HT-29 (cell line): ENCODE measurements around the gene CPNE2. TPM values are rescaled to one million over a fixed set of nuclear protein-coding genes. Genes with fewer than 3 reads are reported as not detected.
"Not testable (repeated sequence)": the region's sequence is repeated elsewhere in the genome, so short reads cannot be mapped to it uniquely, and the experiment has no call there.

ENCODE experiments used
- DNase-seq: peaks from one replicate; pipeline ENCODE4 v3.0.0-alpha.2; 2015; ENCODE audit warnings: low spot score
- total RNA-seq: library from RNA; depleted of rRNA; stranded (reverse); fragments of >200 nt; shearing (Covaris generic); gene quantifications from 2 replicates; pipeline ENCODE4 v1.2.3, GENCODE V29; 2014

Gene CPNE2
- total RNA-seq, 1 experiment from 2014 or later: 44.2 TPM

GRCh38 chr16:57069635-57070370, 22.6 kb upstream of the CPNE2 start:
- no peak for DNase-seq

DNA sequence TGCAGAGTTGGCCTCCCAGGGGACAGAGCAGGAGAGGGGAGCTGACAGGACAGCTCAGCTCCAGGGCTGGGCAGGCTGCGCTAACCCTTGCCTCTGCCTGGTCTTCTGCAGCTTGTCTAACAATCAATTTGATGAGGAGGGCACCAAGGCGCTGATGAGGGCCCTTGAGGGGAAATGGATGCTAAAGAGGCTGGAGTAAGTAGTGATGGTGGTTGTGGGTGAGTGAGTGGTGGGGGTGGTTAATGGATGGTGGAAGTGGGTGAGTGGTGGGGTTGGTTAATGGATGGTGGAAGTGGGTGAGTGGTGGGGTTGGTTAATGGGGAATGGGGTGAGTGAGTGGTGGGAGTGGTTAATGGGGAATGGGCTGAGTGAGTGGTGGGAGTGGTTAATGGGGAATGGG, 22.0 kb upstream of the CPNE2 start:
- DNase-seq: no peak

GRCh38 chr16:57071081-57071732, 21.2 kb upstream of the CPNE2 start:
- DNase-seq: not testable (repeated sequence)

DNA sequence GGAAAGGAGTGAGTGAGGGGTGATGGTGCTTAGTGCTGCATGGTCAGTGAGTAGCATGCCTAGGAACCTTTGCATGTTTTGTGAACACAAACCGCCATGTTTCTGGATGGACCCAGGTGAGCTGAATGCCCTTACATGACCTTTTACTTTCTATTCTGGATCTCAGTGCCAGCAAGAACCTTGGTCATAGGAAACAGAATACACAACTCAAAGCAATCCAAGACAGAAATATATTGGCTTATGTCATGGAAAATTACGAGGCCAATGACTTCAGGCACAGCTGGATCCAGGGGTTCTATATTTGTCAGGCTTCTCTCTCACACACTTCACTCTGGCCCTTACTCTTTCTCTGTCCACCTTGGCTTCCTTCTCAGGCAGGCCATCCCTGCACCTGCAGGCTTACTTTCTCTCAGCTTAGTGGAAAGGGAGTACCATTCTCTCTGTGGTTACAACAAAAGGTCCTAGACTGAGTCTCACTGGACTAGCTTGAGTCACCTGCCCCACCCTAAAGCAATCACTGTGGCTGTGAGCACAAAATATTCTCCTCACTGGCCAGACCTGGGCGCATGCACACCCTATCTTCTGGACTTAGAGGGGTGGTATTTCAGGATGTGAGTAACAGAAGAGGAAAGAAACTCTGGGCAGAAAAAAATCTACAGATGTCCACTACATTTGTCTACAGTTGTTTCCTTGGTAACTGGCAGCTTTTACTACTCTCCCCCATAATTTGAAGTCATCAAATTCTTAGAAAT, 20.4 kb upstream of the CPNE2 start:
- DNase-seq: peak; percentile 16

GRCh38 chr16:57072616-57073275, 19.6 kb upstream of the CPNE2 start:
- no peak for DNase-seq

GRCh38 chr16:57077714-57078113, 14.7 kb upstream of the CPNE2 start:
- DNase-seq: no peak

DNA sequence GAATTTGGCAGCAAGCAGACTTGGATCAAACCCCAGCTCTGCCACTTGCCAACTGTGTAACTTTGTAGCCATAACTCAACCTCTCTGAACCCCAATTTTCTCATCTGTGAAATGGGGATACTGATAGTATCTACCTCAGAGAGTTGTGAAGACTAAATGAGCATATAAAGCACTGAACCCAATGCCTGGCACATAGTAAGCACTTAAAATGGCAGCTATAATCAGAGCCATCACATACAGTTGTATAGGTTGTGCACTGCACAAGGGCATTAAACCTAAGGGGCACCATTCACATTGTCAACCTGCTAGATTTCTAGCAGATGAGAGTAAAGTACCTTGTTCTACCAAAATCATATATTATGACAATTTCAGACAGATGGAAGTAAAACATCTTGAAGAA, 10.6 kb upstream of the CPNE2 start:
- DNase-seq: no peak

DNA sequence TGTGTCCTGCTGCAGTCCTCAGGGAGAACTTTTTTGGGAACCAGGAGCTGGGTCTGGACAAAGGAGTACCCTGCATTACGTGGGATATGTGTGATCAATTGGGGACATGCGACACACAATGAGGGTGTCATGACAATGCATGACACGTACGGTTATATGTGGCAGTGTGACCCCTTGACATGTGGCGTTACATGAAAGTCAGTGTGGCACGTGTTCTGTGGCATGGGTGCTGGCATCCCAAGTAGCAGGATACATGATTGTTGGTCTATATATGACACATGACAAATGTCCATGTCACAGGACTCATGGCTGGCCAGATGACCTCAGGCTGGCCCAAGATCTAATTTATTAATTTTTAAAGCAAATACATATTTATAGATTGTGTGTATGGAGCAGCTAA, 9.7 kb upstream of the CPNE2 start:
- DNase-seq: no peak

GRCh38 chr16:57083485-57084126, 8.8 kb upstream of the CPNE2 start:
- no peak for DNase-seq

DNA sequence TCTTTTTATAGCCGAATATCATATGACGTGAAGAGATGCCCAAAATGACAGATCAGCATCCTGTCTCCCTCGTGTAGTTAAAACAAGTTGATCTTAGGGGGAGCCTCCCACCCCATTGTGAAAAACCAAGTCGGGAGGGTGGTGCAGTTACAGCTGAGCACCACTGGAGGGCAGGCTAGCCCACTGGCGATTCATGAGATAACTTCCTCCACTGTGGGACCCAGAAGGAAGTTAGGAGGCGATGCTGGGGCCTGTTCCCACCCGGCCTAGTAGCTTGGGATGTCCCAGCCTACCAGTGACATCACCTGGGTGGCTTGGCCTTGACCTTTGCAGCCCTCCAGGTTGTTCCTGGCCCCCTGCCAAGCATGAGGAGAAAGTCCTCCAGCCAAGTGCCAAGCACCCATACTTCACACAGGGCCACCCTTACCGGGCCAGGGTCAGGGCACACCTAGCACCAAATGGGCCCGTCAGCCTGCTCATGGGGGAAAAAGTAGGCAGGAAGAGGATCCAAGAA, 8.1 kb upstream of the CPNE2 start:
- DNase-seq: peak; percentile 81

GRCh38 chr16:57084996-57085395, 7.4 kb upstream of the CPNE2 start:
- DNase-seq: no peak

DNA sequence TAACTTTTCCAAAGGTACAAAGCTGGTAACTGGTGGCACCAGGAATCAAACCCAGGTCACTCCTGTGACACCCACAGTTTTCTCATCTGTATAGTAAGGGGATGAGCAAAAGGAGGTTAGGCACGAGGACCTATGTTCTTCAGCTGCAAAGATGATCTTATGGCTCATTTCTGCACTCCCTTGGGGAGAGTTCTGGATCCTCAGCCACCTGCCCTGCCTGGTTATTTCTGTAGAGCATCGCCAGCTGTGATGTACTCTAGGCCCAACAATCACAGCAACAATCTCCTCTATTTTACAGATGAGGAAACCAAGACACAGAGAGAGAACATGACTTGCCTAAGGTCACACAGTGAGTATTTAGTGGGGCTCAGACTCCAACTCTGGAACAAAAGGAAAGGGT, 5.4 kb upstream of the CPNE2 start:
- DNase-seq: no peak

- DNase-seq: no peak
Measured at GRCh38 chr16:57089406-57089805, 3.0 kb upstream of the CPNE2 start.

DNA sequence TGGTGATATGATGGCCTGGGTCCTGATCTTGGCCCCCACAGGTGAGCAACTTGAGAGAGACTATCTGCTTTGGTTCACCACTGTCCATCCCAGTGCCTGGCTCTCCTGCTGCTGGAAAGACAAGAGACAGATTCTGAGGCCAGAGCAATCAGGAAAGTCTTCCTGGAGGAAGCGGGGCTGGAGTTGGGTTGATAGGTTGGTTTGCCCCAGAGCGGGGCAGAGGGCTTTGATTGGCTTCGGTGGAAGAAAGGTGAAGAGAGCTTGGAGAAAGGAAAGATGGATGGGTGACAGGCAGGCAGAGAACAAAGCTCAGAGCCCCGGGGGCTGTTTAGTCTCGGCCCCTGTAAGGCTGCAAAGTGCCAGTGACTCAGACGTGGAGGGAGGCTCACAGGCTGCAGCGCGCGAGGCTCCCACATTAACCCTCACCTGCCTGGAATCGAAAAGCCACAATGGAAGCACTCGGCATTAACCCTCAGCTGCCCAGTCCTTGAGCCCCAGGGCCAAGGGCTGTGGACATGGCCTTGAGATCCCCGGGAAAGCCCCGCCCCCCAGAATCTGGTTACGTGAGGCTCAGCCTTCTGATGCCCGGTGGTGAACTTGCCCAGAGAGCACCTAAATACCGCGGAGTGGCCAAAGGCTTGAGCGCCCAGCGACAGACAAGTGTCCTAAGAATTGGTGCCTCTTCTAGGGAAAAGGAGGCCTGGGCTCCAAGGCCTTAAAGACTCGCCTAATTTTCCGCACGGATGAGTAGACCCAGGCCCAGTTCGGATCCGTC, 996 bp upstream of the CPNE2 start:
- peak; percentile 30 for DNase-seq

DNA sequence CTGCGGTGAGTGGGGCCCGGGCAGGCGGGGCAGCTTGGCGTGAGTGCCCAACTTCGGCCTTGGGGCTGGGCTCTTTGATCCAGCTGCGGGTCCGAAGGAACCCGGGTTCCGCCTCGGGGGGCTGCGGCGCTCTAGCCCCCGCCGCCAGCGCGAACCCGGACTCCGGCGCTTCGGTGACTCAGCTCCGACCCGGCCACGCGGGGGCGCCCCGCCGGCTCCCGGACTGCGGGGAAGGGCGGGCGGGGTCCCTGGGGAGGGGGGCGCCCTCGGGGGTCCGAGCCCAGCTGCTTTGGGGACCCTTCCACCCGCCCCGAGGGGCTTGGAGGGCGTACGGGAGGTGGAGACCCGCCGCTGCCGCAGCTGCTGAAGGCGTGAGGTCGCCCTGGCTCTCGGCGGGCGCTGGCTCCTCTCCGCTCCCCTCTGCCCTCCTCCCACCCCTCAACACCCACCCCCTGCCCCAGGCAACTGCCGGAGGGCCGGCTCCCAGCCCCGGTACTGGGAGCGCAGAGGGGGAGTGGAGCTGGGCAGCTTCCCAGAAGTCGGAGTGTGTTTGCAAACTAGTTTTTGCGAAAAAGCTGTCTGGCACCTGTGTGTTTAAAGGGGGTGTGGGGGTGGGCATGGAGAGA, 516 bp downstream of the CPNE2 start:
- peak; percentile 23 for DNase-seq

- DNase-seq: peak; percentile 38
Measured at GRCh38 chr16:57093666-57094564, 1.5 kb downstream of the CPNE2 start.

- DNase-seq: no peak
Measured at GRCh38 chr16:57094911-57095310, 2.5 kb downstream of the CPNE2 start.

- DNase-seq: no peak
Measured at GRCh38 chr16:57096192-57096591, 3.8 kb downstream of the CPNE2 start.

DNA sequence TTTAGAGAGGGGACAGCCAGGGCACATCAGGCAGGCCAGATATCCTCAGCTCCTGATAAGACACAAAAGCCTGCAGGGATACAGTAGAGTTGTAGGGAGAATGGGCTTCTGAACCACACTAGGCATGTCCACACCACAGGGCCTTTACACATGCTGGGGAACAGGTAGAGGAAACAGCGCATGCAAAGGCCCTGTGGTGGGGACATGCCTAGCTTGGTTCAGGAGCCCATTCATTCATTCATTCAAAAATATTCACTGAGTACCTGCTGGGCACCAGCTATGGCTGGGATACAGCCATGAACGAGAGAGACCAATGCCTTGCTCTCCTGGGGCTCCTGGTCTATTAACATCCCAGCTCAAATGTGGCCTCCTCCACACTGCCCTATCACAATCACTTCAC, 4.4 kb downstream of the CPNE2 start:
- no peak for DNase-seq
